Occipital lobe (tissue), 2 donors: ENCODE data around the gene MLLT10. TPM values are rescaled to one million over a fixed set of nuclear protein-coding genes. Genes with fewer than 3 reads are reported as not detected.
"Not testable (repeated sequence)": the region's sequence is repeated elsewhere in the genome, so short reads cannot be mapped to it uniquely, and the experiment has no call there.

Experiments used
- DNase-seq: peaks from one replicate; lab custom pipeline; 2025; lab: John Stamatoyannopoulos, UW
- total RNA-seq: library from RNA; depleted of rRNA; stranded (reverse); fragments of >200 nt; gene quantifications from one replicate; pipeline ENCODE4 v1.2.3, GENCODE V29; 2014

Gene MLLT10
- total RNA-seq, 1 donor from 2014 or later: 54.7 TPM

DNA sequence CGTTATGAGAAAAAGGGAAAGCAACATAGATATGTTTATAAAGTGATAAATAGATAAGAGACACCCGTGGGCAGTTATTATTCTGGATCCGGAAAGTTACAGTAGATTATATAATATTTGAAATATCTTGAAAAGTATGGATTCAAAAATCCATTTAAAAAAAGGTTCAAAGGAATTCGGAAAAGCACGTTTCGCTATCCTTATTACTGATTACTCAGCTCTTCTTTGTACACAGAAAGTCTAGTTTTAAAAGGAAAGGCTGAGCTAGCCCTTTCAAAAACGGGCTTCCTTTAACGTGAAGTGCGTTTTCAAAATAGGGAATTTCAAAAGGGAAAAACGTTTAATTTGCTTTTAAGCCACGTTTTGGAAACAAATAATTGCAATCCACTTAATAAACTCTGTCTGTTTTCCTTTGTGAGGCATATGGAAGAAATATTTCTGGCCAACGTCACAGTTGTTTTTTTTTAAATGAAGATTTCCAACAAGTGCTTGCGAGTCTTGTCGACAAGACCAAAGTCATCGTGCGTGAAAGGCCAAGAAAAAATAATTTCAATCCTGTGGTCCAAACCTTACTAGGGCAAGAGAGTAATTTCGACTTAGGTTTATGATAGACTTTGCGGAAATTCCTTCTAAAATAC, 6.3 kb upstream of the MLLT10 start:
- DNase-seq: no peak

DNA sequence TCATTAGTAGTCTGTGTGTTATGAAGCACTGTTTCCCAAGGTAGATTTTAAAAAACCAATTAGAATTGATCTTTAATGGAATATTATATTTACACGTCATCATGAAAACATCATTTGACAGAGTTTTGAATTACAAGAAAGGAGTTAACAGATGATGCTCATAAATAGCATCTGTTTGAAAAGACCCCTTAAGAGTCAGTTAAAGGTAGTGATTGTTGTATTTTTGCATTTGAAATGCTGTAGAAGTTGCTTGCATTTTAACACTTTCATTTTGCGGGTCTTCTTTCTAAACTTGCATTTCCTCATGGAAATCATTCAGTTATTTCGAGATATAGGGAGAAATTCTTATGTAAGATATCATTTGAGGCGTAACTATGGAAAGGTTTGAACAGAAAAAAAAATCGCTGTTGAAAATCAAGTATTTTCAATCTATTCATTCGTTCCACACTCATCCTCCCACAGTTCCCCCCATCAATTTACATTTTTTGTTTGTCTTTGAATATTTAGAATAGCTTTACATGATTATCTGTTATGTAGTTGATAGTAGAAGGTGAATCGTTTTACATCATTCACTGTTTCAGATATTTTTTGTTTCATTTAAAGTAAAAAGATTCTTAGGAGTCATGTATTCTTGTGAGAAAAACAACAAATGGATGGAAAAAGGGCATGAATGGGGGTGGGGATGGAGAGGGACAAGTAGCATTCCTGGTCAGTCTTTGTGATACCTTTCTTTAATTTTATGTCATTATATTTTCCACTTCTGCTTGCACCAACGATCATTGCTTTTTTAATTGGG, 5.6 kb upstream of the MLLT10 start:
- DNase-seq: no peak

DNA sequence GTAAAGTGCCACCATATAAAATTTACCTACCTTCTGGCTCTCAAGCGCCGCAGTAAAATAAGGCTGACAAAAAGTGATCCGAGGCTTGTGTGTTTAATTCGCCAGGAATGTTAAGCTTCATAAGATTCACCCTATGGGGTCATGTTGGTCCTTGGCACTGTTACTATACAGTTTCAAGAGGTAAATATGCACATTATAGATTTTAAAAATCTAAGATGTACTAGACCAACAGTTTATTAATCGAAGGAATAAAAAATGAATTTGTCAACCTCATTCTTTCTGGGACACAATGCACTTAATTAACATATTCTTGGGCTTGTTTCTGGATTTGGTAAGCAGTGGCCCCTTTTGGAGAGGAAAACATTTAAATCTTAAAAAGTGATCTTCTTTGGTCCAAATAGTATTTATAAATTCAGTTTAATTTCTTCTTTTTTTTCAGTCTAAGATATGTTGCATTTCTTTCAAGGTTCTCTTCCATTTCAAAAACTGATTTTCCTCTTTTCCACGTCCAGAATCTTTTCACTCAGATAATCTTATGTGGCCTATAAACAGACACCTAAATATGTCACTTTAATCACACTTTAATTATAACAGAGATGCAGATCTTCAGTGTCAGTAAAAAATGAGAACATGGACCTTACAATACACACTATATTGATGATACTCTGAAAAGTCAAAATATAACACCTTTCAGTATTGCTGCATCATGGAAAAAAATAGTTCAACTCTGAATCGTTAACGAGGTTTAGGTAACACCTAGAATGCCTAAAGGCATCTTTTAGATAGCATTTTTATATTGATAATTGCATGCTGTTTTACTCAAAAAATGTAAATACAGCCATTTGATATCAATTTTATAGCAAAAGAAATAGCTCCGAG, 4.8 kb upstream of the MLLT10 start:
- DNase-seq: no peak

DNA sequence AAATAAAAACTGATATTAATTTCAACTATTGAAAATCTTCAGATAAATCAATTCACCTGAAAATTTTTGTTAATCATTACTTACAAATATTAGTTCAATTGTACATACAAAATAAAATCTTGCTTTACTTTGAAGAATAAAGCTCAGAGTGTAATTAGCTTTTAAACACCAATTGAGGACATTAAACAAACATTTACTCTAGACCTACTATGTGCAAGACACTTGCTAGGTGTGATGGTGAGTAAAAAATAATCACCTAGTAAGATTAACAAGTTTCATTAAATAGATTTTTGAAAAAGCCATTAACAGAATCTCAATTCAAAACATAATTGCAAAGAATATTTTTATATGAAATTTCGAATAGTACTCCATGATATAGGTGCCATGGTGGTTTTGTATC, 3.9 kb upstream of the MLLT10 start:
- DNase-seq: no peak

DNA sequence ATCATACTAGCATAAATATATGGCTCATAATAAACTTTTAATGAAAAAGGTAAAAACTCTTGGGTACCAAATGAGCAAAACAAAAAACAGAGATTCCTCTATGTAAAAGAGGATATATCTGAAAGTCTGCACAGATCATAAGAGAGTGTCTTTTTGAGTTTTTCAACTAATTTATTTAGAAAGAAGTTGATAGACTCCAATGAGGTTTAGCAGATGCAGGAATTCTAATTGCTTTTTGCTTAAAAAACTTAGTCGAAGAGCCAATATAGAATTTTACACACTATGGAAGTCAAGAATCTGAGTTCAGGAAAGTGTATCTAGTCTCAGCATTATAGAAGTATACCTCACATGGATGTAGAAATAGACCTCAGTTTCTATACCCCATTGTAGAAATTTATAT, 3.4 kb upstream of the MLLT10 start:
- DNase-seq: no peak

DNA sequence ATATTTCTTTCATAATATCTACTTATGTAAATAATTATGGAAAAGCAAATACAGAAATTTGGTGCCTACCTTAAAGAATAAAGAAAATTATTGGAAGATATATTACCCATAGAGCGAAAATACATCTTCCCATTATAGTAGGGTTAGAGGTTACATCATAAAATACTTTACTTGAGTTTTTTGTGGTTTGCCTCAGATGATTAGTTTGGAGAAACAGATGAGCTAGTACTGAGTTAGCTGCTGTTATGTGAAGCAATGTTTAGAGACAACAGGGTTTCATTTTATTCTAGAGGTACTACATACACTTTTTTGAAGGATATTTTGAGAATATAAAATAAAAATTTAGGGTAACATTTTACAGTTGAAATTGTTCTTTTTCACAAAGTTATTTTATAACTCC, 2.9 kb upstream of the MLLT10 start:
- DNase-seq: no peak

DNA sequence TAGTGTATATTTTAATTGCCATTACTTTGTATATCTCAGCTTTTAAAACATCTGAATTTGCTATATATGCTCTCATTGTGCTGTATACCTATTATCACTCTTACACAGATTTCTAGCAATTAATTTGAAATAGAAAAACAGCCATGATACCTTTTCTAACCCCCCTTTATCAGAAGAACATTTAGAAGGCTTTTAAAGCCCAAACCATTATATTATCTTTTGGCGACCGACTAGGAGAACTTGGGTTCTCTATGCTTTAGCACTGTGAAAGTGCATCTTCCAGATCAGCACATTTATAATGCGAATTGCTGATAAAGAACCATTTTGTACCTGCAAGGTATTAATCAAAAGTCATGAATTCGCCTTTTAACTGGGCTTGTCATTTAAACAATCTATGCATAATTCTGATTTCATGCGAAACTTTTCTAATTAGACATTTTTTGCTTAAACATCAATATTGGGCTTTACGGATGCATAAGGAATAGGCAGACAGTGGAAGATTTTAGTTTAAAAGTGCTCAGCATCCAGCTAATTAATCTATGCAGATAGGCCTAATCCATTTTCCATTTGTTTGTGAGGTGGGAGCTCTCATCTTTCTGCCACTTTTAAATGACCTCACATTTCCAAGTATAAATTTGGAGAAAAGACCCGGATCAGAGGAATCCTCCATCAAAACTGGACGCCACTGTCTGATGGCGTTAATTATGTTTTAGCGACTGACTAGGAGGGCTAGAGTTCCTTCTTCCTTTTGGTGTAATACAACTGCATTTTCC, 1.2 kb upstream of the MLLT10 start:
- no peak for DNase-seq

DNA sequence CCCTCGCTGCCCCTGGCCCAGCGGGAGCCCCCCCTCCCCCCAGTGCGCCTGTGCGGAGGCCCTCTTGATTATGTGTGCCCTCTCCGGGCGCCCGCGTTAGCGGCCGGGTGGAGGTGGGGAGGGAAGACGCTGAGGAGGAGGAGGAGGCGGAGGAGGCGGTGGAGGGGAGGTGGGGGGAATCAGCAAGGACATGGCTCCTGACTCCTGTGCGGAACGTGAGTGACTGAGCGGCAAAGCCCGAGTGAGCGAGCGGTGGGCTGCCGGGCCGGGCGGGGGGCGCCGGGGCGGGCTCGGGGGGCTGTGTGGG, 201 bp downstream of the MLLT10 start:
- no peak for DNase-seq

DNA sequence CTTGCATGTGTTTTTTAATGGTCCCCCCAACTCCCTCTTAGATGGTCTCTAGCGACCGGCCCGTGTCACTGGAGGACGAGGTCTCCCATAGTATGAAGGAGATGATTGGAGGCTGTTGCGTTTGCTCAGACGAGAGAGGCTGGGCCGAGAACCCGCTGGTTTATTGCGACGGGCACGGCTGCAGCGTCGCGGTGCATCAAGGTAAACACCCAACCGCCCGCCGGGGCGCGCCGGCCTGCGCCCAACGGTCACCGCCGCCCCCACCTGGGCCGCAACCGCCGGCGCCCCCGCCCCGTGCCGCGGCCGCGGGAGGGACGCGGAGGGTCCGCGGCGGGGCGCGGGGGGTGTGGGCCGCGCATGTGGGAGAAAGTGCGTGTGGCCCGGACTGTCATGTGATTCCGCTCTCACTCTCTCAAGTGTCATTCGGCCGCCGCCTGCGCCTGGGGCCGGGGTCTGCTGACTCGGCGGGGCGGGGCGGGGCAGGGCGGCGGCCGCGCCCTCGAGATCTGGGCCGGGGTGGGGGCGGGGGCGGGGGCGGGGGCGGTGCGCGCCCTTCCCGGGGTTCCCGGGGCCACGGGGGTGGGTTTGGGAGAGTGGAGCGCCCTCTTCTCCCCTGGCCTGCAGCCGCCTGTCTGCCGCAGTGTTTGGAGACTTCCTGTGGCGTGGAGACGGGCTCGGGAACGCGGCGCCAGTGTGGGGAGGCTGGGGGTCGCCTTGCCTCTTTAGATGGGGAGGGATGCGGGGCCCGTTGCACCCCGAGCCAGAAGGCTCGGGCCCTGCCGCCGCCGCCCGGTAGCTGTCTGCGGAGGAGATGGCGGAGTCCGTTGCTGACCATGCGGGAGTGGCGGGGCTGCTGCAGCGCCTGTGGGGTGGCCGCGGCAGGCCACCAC, 817 bp downstream of the MLLT10 start:
- DNase-seq: peak; percentile 65

DNA sequence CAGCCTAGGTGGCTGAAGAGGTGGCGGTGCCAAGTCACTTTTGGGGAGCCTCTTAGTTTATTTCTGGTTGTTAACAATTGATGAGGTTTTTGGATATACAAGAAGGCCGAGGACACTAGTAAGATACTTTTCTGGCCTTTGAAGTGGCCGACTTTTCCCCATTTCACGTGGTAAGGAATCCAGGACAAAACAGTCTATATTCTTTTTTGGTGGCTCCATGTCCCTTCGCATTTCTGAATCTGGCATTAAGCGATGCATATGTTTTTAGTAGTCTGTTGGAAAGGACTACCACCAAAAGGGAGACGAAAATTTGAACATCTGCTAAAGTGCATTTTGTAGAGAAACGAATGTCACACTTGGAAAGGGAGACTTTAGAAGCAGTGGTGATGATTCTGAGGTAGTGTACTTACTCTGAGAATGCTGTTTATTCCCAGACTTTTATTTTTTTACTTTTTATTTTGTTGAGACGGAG, 1.5 kb downstream of the MLLT10 start:
- no peak for DNase-seq

DNA sequence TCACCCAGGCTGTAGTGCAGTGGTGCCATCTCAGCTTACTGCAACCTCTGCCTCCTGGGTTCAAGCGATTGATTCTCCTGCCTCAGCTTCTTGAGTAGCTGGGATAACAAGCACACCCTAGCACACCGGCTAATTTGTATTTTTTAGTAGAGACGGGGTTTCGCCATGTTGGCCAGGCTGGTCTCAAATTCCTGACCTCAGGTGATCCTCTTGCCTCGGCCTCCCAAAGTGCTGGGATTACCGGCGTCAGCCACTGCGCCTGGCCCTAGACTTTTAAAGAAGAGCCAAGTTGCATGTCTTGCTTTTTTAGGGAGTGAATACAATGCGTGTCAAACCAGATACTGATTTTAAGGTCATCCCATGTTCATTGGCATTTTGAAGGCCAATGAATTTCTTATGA, 1.9 kb downstream of the MLLT10 start:
- not testable (repeated sequence) for DNase-seq

DNA sequence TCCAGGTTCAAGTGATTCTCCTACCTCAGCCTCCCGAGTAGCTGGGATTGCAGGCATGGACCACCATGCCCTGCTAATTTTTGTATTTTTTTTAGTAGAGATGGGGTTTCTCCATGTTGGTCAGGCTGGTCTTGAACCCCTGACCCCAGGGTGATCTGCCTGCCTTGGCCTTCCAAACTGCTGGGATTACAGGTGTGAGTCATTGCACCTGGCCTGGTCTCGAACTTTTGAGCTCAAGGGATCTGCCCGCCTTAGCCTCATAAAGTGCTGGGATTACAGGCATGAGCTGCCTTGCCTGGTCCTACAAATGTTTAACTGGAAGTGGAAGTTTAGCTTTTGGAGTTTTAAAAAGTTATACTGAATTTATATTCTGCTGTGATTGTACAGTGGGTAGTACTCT, 2.8 kb downstream of the MLLT10 start:
- DNase-seq: no peak

DNA sequence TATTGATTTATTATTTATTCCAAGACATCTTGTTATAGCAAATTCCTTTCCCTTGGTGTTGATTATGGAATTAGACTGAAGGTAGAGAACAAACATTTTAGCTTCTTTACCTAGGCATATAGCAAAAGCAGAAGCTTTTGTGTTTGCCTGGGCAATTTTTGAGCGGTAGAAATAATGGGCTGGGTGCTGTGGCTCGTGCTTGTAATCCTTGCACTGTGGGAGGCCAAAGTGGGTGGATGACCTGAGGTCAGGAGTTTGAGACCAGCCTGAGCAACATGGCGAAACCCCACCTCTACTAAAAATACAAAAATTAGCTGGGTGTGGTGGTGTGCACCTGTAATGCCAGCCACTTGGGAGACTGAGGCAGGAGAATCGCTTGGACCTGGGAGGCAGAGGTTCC, 6.7 kb downstream of the MLLT10 start:
- DNase-seq: not testable (repeated sequence)

DNA sequence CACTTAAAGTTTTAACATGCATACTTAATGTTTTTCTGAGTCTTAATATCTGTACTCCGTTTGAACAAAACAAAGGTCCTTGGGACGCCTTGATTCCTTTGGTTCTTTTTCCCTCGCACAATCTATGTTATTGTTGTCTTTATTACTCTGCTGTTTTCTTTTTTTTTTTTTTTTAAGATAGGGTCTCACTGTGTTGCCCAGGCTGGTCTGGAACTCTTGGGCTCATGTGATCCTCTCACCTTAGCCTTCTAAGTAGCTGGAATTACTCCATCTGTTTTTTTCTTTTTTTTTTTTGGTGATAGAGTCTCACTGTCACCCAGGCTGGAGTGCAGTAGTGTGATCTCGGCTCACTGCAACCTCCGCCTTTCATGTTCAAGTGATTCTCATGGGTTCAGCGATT, 13.2 kb downstream of the MLLT10 start:
- no peak for DNase-seq

DNA sequence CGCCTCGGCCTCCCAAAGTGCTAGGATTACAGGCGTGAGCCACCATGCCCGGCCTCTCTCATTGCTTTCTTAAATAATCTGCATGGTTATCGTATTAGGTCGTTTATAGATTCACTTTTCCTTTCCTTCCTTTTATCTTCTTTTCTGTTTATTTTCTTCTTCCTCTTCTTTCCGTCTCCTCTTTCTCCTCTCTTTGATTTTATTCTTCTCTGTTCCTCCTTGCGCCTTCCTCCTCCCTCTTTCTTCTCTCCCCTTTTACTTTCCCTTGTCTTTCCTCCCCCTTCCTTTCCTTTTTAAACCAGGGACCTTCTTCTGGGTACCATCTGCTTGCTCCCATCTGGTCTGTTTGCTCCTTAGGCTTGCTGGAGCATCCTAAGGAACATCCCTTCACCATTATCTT, 18.6 kb downstream of the MLLT10 start:
- DNase-seq: no peak

DNA sequence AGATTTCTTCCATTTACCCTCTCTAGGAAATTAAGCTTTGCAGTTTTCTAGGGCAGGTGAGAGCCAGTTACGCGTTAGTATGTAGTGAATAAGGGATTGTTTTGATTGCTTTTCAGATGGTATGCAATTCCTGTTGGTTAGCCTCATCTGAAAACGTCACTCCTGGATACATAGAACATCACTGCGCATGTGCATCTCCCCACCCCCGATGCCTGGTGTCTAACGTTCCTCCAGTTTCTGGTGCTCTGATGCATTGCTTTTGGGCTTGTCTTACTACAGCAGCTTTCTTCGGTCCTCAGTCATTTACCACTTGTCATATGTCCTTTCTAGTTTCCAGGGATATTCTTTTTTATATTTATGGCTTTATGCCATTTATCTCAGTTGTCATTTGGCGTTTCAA, 22.5 kb downstream of the MLLT10 start:
- DNase-seq: no peak

DNA sequence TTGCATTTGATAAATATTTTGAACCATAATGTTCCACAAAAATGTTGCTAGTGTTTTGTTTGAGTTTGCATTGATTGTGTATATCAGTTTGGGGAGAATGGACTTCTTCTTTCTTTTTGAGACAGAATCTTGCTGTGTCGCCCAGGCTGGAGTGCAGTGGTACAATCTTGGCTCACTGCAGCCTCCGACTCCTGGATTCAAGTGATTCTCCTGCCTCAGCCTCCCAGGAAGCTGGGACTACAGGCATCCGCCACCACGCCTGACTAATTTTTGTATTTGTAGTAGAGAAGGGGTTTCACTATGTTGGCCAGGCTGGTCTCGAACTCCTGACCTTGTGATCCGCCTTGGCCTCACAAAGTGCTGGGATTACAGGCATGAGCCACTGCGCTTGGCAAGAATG, 25.0 kb downstream of the MLLT10 start:
- not testable (repeated sequence) for DNase-seq

DNA sequence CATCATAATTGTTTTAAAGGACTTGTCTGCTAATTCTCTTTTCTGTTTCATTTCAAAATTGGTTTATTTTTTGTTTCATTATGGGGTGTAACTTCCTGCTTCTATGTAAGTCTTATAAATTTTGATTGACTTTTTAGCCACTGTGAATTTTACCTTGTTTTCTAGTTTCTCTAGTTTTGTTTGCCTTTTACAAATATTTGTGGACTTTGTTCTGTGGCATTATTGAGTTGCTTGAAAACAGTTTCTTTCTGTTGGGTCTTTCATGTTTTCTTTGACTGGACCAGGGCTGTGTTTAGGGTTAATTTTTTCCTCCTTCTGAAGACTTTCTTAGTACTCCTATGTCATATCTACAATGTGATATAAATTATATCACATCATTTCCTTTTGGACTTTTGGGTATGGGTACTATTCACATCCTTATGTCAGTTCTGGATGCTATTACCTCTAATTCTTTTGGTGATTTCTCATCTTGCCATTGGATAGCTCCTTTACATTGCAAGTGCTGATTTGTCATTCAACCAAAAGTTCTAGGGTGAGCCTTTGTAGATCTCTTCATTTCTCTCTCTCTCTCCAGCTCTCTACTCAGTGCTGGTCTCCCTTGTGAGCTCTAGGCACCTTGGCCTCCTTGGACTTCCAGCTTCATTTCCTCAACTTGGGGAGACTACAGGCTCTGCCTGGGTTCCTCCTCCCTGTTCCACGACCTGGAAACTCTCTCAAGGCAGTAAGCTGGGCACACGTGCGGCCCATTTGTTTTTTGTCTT, 36.9 kb downstream of the MLLT10 start:
- DNase-seq: no peak

DNA sequence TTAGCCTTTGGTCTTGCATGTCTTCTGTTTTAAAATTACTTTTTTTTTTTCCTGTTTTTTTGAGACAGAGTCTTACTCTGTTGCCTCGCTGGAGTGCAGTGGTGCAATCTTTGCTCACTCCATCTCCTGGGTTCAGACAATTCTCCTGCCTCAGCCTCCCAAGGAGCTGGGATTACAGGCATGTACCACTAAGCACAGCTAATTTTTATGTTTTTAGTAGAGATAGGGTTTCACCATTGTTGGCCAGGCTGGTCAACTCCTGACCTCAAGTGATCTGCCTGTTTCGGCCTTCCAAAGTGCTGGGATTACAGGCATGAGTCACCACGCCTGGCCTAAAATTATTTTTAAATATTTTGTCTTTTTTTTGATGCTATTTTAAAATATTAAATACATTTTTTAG, 38.5 kb downstream of the MLLT10 start:
- DNase-seq: no peak

DNA sequence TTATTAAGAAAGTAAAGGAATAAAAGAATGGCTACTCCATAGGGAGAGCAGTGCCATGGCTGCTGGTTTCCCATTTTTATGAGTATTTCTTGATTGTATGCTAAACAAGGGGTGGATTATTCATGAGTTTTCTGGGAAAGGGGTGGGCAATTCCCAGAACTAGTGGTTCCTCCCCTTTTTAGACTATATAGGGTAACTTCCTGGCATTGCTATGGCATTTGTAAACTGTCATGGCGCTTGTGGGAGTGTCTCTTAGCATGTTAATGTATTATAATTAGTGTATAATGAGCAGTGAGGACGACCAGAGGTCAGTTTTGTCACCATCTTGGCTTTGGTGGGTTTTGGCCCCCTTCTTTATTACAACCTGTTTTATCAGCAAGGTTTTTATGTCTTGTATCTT, 40.5 kb downstream of the MLLT10 start:
- DNase-seq: not testable (repeated sequence)
